SIG-M5 (cell line): ENCODE data around the gene NPLOC4.
A peak's percentile ranks its signal among the peaks of the same experiment; 100 is the strongest.

Source experiments
- DNase-seq: peaks from one replicate; lab custom pipeline; 2025; lab: John Stamatoyannopoulos, UW

NPLOC4 gene

DNA sequence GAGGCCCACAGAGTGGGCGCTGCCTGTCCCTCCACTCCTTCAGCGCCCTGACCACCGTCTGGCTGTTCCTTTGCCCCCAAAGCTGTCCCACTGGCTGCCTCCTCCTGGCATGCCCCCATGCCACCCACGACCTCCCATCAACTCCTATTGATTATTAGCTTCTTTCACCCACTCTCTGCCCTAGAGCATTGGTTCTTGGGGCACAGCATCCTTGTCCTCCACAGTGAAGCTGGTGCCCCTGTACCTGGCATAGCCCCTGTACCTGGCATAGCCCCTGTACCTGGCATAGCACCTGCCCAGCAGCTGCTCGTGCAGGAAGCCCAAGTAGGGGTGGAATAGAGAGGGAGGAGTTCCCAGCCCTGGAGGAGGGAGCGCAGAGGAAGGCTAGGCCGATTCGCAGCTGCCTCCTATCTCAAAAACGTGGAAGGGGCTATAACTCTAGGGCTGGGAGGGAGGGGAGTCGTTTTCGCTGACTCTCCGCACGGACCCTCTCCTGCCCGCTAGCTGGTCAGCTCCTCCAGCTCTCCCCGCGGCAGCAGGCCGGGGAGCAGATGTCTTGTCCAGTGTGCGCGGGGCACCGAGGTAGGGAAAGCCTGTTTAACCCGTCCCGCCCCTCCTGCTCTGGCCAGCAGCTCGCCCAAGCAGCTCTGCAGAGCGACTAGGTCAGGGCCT lies 118.7 kb downstream of the NPLOC4 start:
- no peak for DNase-seq

DNA sequence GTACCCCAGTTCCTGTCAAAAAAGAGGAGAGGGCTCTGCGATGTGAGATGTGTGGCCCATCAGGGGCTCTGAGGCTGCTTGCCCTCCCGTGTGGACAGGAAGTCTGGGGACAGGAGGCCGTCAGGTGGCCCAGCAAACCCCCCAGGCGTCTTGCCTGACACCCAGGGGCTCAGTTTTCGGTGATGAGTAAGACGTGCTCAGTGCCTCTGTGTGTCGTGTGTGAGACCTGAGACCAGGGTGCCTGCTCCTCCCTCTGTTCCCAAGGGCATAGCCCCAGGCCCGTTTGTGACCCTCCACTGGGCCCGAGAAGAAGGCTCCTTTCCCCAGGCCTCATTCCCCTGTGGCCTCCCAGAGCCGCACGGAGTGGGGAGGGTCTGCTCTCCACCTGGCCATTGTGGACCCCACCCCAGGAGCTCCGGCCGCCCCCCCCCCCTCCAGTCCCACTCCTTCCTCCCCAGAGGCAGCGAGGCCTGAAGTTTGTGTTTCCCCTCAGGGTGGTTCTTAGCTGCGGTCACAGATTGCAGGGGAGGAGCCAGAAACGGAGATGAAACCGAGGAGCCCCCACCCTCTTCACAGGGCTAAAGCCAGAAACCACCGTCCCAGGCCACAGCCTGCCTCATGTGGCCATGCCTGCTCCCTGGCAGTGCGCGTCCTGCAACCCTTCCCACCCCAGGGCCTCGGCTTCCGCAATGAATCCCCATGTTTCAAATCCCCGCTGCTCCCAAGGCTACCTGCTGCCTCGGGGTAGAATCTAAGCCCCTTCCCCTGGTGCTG lies 119.4 kb downstream of the NPLOC4 start:
- no peak for DNase-seq

DNA sequence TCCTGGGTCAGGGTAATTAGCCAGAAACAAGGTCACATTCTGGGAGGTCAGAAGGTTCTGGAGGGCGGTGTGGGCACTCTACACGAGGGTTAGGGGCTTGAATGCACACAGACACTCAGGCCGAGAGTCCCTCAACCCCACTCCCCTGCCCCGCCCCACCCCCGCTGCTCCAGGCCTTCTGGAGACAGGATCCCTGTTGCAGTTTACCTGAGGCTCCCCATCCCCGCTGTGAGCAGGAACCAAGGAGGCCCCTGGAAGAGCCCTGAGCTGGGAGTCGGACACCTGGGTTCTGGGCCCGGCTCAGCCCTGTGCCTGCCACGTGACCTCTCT lies 119.9 kb downstream of the NPLOC4 start:
- DNase-seq: no peak

DNA sequence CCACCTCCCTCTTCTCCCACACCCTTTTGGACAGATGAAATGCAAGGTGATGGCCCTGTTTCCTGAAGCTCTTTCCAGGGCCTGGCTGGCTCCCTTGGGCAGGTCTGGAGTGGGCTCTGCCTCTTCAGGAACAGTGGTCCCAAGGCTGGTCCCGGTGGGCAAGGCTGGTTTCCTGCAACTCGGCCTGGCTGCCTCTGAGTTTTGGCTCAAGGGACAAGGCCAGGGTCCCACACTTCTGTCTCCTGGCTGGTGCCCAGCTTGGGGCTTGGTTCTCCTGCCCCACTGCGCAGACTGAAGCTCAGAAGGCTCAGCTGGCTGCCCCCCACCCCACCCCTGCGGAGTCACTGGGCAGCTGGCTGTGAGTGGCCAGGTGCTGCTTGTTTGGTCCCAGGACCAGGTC lies 120.5 kb downstream of the NPLOC4 start:
- DNase-seq: no peak

DNA sequence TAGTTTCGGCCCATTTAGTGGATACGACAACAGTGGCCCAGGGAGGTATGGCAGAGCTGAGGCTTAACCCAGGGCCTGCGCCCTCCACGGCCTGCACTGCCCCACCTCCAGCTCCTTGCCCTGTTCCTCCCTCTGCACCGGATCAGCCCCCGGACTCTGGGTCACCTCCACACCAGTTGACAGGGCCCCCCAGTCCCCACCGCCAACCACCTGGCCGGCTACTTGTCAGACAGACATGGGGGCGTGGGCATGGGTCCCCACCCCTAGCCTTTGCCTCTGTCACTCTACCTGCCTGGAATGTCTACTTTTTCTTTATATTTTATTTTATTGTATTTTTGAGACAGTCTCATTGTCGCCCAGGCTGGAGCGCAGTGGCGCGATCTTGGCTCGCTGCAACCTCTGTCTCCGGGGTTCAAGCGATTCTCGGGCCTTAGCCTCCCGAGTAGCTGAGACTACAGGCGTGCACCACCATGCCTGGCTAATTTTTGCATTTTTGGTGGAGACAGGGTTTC lies 121.3 kb downstream of the NPLOC4 start:
- DNase-seq: no peak

DNA sequence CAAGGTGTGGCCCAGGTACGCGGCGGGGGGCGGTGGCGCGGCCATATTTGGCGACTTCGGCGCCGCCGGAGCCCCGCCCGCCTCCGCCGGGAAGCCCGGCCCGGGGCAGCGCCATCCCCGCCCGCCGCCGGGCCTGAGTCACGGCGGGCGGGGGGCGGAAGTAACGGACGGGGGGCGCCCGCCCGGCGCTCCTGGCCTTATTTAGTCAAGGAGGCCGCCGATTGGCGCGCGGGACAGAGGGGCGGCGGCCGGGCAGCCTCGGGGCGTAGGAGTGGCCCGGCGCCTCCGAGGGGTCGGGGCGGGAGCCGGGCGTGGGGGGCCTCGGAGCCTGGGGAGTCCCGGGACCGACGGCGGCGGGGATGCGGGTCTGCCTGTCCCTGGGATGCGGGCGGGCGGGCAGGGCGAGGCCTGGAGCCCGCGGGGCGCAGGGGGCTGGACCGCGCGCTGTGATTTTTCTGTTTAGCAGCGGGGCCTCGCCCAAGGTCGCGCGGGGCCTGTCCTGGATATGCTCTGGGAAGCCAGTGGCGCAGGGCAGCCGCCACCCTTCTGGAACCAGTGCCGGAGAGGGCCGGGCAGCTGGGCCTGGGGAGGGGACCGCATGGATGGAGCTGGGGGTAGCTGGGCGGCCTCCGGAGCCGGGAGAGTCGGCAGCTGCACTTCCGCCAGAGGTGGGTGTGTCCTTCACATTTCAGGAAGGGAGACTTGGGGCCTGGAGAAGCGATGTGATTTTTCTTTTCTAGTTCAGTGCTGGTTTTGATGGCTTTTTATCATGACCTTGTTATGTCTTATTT lies 122.0 kb downstream of the NPLOC4 start:
- DNase-seq: no peak

DNA sequence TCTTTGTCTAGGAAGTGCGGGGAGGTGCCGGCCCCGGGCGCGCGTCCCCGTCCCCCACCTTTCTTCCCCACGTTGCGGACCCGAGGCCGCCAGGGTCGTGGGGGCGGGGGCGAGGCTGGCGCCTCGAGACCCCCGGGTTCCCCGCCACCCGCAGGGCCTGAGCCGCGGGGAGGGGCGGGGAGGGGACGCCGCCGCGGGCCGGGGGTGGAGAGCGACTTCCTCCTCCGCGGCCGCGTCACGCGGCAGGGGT lies 122.5 kb downstream of the NPLOC4 start:
- DNase-seq: no peak

DNA sequence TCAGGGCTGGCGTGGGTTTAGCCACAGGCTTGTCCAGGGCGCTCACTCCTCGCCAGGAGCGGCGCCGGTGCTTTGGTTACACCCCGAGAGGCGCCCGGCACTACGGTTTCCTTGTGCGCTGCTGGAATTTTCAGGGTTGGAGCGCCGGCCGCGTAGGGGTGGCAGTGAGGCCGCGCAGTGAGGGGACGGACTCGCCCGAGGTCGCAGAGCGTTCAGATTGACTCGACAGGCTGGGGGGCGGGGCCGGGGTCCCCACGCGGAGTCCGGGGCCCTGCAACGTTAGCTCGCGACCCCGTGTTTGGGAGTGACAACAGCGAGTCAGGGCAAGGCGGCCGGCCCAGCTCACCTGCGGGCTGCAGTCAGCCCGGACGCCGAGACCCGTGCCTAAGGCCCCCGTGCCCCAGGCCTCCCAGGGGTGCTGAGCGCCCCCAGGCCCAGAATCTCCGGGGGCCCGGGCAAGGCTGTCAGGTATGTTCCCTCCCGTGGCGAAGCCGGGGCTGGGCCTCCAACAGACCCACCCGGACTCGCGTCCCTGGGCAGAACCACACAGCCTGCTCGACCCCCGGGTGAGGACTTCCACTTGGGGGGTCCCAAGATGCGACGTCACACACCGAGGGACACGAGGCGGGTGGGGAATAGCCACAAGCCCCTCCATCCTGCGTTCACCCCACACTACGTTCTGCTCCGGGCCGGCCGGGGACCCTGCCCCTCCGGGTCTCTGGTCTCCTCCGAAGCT lies 123.0 kb downstream of the NPLOC4 start:
- DNase-seq: no peak

DNA sequence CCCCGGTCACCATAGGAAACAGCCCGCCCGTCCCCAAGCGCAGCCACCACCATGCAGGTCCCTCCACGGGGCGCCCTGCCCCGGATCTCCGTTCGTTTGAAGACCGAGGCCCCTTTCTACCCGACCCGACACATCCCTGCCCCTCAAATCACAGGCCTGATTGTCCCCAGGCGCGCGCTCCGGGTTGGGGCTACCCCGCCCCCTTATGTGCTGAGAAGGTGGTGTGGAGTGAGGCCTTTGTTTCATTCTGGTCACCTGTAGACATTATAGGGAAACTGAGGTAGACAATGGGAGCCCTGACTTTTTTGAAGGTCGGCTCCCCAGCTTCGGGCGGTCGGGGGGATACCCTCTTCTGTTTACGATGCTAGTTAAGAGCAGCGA lies 123.5 kb downstream of the NPLOC4 start:
- DNase-seq: no peak

DNA sequence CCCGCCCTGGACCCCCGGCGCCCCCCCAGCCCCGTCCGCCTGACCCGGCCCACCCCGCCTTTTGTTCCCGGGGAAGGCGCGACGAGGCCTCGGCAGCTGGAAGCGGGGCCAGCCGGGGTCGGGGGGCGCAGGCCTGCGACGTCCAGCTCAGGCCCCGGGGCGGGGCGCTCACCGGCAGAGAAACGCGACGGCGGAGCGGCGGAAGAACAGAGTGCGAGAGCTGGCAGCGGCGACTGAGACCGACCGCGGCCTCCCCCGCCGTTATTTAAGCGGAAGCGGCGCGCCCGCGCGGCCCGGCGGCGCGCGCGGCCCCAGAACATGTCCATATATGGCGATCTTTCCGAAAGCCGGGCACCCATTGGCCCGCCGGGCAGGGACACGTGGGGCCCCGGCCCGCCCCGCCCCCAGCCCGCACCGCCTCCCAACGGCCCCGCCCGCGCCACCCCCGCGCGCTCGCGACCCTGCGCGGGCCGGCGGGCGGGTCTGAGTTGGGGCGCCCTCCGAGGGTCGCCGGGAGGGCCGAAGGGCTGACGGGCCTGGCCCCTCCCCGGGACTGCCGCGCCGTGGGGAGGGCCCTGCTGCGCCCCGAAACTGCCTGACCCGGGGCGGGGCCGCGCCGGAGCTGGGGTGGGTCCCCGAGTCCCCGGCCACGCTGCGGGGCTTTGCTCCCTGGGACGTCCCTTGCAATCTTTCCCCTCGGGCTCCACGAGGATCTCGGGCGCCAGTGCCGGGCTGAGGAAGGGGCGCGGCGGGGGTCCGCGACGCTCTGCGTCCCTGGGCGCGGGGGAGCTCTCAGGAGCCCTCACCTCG lies 124.1 kb downstream of the NPLOC4 start, which contains the start of gene ACTG1:
TSS of gene ACTG1 (minus strand) at position 238 of the 810 bp plus-strand sequence. CDS start 445 bp downstream, outside the sequence.
- peak; percentile 64 for DNase-seq

DNA sequence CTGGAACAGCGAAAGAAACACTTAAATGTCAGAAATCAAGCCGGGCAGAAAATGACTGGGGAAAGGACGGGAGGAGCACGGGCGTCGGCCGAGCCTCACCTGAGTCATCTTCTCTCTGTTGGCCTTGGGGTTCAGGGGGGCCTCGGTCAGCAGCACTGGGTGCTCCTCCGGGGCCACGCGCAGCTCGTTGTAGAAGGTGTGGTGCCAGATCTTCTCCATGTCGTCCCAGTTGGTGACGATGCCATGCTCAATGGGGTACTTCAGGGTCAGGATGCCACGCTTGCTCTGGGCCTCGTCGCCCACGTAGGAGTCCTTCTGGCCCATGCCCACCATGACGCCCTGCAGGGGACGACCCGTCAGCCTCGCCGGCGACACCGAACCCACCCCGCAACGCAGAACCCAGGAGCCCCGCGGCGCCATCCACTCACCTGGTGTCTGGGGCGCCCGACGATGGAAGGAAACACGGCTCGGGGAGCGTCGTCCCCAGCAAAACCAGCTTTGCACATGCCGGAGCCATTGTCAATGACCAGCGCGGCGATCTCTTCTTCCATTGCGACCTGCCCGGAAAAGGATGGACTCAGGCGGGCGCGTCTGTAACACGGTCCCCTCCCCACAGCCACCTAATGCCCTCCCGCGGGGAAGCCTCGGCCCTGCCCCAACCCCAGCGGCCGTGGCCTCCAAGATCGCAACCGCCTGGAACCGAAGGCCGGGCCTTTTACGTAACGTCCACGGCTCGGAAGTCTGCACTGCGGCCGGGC lies 124.9 kb downstream of the NPLOC4 start:
- no peak for DNase-seq

DNA sequence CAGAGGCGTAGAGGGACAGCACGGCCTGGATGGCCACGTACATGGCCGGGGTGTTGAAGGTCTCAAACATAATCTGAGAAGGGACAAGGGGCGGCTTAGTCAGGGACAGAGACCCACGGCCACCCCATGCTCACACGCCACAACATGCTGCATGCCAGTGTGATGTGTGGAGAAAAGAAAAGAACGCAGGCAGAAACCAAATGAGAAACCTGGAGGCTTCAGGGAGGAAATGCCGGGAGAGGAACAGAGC lies 125.4 kb downstream of the NPLOC4 start:
- no peak for DNase-seq

DNA sequence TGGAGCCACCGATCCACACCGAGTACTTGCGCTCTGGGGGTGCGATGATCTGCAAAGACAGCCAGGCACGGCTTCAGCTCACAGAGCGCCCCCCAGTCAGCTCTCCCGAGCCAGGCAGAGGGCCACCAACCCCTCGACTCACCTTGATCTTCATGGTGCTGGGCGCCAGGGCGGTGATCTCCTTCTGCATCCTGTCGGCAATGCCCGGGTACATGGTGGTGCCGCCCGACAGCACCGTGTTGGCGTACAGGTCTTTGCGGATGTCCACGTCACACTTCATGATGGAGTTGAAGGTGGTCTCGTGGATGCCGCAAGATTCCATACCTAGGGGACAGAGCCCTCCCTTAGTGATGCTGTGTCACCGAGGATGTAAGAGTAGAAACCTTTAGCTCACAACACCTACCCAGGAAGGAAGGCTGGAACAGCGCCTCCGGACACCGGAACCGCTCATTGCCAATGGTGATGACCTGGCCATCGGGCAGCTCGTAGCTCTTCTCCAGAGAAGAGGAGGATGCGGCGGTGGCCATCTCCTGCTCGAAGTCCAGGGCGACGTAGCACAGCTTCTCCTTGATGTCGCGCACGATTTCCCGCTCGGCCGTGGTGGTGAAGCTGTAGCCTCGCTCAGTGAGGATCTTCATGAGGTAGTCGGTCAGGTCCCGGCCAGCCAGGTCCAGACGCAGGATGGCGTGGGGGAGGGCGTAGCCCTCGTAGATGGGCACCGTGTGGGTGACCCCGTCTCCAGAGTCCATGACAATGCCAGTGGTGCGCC lies 125.9 kb downstream of the NPLOC4 start:
- DNase-seq: no peak

DNA sequence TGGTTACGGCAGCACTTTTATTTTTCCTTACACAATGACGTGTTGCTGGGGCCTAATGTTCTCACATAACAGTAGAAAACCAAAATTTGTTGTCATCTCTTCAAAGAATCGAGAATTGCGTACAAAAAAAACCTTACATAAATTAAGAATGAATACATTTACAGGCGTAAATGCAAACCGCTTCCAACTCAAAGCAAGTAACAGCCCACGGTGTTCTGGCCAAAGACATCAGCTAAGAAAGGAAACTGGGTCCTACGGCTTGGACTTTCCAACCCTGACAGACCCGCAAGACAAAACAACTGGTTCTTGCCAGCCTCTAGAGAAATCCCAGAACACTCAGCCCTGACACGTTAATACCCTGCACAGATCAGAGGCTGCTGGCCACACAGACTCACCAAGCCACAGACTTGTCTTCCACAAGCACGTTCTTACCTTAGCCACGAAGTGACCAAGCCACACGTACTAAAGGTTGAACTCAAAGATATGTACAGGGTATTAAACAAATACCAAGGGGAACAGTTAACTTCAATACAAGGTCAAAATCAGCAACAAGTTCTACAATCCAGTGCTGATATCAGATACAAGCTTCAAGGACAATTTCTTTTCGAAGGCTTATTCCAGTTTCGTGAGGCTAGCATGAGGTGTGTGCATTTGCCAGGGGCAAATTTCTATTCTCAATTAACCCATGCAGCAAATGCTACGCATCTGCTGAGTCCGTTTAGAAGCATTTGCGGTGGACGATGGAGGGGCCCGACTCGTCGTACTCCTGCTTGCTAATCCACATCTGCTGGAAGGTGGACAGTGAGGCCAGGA lies 126.7 kb downstream of the NPLOC4 start:
- DNase-seq: no peak

DNA sequence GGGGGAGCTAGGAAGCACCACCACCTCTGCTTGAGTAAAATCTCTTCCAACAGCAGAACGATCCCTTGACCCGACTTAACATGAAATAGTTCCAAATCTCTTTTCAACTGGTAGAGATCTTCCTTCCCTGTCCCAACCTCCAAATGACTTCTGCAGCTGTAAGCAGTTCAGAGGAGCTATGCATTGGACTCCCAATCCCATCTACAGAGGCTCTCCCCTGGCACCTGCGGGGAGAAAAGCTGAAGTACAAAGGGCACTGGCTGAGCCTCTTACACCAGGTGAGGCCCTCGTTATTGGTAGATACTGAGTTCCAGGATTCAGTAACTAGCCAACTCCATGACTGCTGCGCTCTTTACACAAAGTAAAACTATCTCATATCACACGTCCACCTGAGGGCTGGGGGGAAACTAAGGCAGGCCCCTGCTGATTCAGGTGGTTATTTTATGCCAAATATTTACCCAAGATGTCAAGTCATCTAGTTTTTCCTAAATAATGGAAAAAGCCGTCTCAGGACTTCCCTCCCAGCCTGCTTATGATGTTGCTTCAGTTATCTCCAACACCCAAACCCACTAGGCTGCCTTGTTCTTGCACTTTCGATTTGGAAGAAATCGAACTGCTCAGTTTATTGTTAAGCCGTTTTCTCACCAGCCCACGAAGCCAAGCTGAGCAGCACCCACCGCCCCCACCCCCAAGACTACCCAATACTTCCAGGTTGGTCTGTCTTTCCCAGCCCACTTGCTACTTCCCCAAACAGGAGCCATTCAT lies 127.5 kb downstream of the NPLOC4 start:
- DNase-seq: no peak

DNA sequence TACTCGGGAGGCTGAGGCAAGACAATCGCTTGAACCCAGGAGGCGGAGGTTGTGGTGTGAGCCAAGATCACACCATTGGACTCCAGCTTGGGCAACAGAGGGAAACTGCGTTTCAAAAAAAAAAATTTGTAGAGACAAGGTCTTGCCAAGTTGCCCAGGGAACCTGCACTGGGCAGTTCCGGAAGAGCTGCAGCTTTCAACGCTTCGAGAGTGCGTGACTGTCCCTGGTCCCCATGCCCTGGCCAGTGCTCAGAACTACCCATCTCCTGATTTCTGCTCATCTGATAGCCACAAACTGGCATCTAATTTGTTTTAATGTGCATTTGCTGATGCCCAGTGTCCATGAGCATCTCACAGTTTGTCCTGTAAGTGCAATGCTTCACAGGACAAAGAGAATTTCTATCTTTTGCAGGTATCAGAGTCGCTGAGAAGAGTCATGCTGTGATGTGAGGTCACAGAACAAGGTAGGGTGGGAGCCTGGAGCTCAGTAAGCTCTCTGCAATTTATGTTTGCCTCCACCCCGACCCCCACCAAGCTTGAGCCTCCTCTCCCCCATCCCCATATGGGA lies 128.2 kb downstream of the NPLOC4 start:
- DNase-seq: no peak
